Stimulated activated CD4-positive, alpha-beta T cell treated with anti-CD3 and anti-CD28 coated beads, TNF-alpha, amount 100 ng/mL, for 1 hour (primary cell): ENCODE measurements around the gene ZMYND15.
"Not testable (repeated sequence)": the region's sequence is repeated elsewhere in the genome, so short reads cannot be mapped to it uniquely, and the experiment has no call there.

ENCODE experiments used
- DNase-seq, 3 donors: peaks; one replicate each; pipeline ENCODE4 v3.0.0-alpha.2; 2020; ENCODE audit warnings: low read depth in 3 of 3, low spot score in 1 of 3

ZMYND15 gene, protein sequence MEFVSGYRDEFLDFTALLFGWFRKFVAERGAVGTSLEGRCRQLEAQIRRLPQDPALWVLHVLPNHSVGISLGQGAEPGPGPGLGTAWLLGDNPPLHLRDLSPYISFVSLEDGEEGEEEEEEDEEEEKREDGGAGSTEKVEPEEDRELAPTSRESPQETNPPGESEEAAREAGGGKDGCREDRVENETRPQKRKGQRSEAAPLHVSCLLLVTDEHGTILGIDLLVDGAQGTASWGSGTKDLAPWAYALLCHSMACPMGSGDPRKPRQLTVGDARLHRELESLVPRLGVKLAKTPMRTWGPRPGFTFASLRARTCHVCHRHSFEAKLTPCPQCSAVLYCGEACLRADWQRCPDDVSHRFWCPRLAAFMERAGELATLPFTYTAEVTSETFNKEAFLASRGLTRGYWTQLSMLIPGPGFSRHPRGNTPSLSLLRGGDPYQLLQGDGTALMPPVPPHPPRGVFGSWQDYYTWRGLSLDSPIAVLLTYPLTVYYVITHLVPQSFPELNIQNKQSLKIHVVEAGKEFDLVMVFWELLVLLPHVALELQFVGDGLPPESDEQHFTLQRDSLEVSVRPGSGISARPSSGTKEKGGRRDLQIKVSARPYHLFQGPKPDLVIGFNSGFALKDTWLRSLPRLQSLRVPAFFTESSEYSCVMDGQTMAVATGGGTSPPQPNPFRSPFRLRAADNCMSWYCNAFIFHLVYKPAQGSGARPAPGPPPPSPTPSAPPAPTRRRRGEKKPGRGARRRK

GRCh38 chr17:4739122-4740024 lies at the start of gene ZMYND15, which contains the start of gene CXCL16:
TSS of gene ZMYND15 (plus strand) at chr17:4739833. CDS start at chr17:4740549, 716 bp downstream.
TSS of gene CXCL16 (minus strand) at chr17:4739928. CDS start at chr17:4739339, 589 bp downstream.
- no peak for DNase-seq

GRCh38 chr17:4689872-4690271 lies 49.8 kb upstream of the ZMYND15 start:
- not testable (repeated sequence) for DNase-seq

- DNase-seq = no peak
Observed at GRCh38 chr17:4690745-4691144, 48.9 kb upstream of the ZMYND15 start.

- DNase-seq = no peak
Observed at GRCh38 chr17:4691686-4692085, 47.9 kb upstream of the ZMYND15 start.

DNA sequence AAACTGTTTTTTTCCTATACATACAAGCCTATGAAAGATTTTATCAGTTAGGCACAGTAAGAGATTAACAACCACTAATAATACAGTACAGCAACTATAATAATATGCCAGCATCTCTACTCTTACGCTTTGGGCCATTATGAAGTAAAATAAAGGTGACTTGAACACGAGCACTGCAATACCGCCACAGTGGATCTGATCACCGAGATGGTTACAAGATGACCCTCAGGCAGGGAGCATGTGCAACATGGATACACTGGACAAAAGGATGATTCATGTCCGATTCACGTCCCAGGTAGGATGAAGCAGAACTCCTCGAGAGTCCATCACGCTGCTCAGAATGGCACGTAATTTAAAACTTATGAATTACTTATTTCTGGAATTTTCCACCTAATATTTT lies 46.2 kb upstream of the ZMYND15 start:
- DNase-seq = no peak

DNA sequence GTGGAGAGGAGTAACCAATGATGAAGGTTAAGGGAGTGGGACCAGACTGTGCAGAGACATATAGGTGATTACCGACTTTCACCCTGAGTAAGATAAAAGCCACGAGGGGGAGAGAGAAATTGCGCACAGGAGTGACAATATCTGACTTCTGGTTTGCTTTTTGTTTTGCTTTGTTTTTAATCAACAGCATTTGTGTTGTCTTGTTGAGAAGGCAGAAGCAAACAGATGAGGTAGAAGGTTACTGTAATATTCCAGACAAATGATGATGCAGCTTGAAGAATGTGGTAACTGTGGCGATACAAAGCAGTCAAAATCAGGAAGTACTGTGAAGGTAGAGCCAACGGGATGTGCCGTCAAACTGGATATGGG lies 43.2 kb upstream of the ZMYND15 start:
- DNase-seq = no peak

DNA sequence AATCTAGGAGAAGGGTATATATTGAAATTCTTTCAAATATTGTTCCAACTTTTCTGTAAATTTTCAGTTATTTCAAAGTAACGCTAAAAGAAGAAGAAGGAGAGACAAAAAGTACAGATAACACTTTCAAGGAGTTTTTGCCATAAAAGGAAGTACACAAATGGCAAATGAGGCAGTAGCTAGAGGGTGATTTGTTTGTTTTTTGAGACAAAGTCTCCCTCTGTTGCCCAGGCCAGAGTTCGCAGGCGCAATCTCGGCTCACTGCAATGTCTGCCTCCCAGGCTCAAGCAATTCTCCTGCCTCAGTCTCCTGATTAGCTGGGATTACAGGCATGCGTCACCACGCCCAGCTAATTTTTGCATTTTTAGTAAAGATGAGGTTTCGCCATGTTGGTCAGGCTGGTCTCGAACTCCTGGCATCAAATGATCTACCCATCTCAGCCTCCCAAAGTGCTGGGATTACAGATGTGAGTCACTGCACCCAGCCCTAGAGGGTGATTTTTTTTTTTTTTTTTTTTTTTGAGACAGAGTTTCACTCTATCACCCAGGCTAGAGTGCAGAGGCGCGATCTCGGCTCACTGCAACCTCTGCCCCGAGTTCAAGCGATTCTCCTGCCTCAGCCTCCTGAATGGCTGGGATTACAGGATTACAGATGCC lies 40.1 kb upstream of the ZMYND15 start:
- DNase-seq = not testable (repeated sequence)

DNA sequence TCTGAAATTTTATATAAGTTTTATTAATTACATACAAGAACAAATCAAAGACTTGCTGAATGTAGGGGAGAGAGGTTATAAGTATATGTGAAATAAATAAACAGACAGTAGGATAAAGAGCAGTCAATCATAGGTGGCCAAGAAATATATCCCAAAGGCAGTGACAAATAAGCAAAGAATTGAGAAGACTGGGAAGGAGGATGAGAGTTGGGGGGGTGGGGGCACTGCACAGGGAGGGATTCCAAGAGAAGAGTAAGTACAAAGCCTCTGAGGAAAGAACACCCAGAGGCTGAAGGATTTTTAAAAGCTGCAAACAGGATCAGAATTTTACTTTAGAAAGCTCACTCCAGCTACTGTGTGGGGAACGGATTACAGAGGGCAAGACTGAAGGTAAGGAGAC lies 38.5 kb upstream of the ZMYND15 start:
- no peak for DNase-seq

DNA sequence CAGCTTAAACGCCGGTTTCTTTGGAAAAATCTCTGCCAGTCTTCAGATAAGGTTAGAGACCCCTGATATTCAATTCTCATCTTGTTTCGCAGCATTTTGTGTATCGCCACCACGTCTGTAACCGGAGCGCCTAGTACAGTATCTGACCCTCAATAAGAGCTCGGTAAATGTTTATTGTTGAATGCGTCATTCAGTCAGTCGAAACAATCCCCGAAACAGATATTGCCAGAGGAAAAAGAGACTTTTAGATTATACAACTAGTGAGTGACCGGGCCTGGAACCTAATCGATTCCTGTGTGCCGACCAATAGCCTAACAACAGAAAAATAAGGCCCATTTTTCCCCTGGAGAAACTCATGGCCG lies 36.3 kb upstream of the ZMYND15 start:
- DNase-seq = no peak

DNA sequence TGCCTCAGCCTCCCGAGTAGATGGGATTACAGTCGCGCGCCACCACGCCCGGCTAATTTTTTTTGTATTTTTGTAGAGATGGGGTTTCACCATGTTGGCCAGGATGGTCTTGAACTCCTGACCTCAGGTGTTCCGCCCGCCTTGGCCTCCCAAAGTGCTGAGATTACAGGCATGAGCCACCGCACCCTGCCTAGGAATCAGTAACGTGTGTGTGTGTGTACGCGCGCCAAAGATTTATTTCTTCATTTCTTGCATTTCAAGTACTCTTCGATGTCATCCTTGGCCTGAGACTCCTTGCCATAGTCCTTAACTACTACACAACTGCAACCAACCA lies 35.1 kb upstream of the ZMYND15 start:
- DNase-seq = not testable (repeated sequence)

- no peak for DNase-seq
Observed at GRCh38 chr17:4704991-4705390, 34.6 kb upstream of the ZMYND15 start.

DNA sequence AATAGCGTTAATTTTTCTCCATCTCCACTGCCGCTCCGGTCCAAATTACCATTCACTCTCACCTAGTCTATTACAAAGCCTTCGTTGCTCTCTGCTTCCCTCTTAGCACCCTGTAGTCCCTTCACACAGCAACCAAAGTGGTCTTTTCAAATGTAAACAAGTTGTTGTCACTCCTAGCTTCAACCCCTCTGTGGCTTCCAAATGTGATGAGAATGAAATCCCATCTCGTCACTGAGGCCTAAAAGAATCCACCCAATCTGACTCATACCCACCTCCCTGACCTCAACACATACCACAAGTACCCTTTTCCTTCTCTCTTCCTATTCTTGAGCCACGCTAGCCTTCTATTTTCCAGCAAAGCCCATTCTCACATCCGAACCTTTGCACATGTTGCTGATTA lies 33.5 kb upstream of the ZMYND15 start:
- no peak for DNase-seq

GRCh38 chr17:4708436-4708835 lies 31.2 kb upstream of the ZMYND15 start:
- DNase-seq = no peak

DNA sequence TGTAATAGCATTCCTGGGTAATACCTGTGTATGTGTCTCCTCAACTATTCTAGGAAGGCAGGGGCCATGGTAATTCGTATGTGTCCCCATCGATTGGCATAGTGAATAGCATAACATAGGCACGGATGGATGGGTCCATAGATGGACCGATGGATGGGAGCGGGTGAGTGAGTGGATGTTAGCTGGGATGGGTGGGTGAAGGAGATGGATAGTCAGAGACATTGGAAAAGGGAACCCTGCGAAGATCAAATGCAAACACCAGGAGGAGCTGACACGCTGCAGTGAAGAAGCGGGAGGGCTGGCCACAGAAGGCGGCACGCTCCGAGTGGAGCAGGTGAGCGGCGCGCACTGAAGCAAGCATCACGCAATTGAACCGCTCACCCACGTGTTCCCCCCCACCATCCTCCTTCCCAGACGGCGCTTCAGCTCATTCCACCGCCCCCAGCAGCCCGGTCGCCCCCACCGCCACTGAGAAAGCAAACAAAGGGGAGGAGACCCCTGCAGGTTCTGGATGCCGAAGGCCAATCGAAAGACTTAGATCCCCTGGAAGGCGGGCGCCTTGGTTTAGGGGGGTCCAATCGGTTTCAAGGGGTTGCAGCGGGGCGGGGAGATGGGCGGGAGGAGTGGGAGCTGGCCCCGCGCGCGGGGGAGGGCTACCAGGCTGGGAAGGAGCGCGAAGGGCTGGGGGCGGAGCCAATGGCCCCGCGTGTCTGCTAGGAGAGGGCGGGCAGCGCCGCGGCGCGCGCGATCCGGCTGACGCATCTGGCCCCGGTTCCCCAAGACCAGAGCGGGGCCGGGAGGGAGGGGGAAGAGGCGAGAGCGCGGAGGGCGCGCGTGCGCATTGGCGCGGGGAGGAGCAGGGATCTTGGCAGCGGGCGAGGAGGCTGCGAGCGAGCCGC lies 29.6 kb upstream of the ZMYND15 start, which contains the start of gene ARRB2:
Gene ARRB2, plus strand, starts transcription at position 839 of the 899 bp plus-strand sequence. CDS start 90 bp downstream, outside the sequence.
- peak; percentile 96 to 98 (median 97) for DNase-seq

DNA sequence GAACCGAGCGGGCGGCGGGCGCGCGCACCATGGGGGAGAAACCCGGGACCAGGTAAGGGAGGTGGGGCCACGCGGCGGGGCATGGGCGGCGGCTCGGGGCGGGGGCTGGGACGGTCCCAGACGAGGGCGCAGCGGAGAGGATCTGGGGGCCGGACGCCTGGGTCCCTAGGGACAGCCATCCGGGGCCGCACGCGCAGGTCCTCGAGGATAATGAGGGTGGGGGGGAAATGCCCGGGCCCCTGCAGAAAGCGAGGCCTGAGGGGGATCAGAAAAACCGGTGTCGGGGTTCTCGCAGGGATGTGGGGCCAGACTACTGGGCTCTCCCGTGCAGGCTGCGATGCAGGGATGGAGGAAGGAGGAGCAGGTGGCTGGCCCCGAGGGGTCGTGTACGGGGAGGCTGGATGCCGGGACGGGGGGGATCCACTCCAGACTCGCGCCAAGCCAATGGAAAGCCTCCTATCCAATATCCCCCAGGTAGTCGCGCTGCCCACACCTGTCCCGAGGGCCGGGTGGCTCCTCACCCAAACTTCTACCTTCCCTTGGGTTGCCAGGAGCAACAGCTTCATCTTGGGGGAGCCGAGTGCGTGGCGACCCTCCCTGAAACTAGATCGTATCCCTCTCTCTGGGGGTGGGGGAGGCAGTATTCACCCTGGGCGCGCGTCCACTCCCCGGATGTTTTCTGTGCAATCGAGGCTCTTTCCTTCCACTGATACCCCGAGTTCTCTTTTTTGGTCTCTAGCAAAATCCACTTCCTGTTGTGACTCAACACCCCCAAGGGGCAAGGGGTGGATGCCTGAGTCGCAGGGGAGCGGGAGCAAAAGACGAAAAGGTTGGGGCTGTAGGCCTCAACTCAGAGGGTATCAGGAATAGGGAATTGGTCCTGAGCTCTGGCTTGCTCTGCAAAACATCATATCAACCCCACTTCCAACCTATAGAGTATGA lies 28.7 kb upstream of the ZMYND15 start:
- DNase-seq = no peak

DNA sequence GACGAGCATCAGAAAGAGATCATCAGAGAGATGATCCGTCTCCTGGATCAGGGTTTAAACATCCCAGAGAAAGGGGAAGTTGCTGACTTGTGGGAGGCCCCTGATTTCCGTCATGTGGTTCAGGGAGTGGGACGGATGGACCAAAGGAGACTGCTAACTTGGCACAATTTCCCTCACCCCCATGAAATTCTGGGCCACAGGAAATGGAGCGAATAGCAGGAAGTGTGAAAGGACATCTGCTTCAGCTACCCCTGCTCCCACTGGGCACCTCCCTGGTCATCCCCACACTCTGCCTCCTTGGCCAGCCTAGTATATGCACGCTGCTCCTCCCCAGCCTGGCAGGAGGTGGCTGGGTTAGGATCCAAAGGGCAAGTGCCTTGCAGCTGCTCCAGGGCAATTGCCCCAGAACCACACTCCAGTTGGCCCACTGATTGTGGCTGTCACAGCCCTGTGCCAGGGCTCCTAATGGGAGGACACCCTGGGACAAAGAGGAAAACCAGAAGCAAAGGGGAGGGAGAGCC lies 27.9 kb upstream of the ZMYND15 start:
- no peak for DNase-seq

GRCh38 chr17:4712526-4712925 lies 27.1 kb upstream of the ZMYND15 start:
- no peak for DNase-seq

- DNase-seq = not testable (repeated sequence)
Observed at GRCh38 chr17:4714340-4715062, 25.1 kb upstream of the ZMYND15 start.
